Measurements from ENCODE around the gene OTOP2. TPM values are rescaled to one million over a fixed set of nuclear protein-coding genes. Genes with fewer than 3 reads are reported as not detected.

Gene OTOP2
- total and polyA plus RNA-seq, 4 donors: not detected

GRCh38 chr17:74947041-74947754 lies 23.1 kb downstream of the OTOP2 start:
- H3K9ac ChIP-seq (ENCODE audit: insufficient read depth in 1 of 2, low read length in 2 of 2): no peak overlapping the region
- ATAC-seq (ENCODE audit: insufficient read depth, low FRiP score) (no peak), DNase-seq (no peak)
- no peaks in the 10 kb centered on the region for H3K9me3 ChIP-seq (ENCODE audit: control insufficient read depth in 4 of 4, insufficient read depth in 3 of 4, low read length in 3 of 4)
- no peak overlapping the region for H3K27ac ChIP-seq (ENCODE audit: low read depth in 1 of 2, low read length in 1 of 2)
- H3K27me3 ChIP-seq (ENCODE audit: control insufficient read depth in 3 of 3, insufficient read depth in 3 of 3, low read length in 2 of 3): peaks cover 0 to 5% (median 2%) of the 10 kb centered on the region in 3 donors
- H3K4me3 ChIP-seq: no peak overlapping the region
- no peak for TF ChIP-seq CTCF (IDR thresholded peaks at IDR 0.05; ENCODE audit: control extremely low read depth, extremely low read depth)
- H3K4me1 ChIP-seq (ENCODE audit: control insufficient read depth in 5 of 5, insufficient read depth in 5 of 5, low read length in 5 of 5): no peaks in the 10 kb centered on the region
- H3K36me3 ChIP-seq (ENCODE audit: control insufficient read depth in 4 of 4, insufficient read depth in 4 of 4, low read length in 4 of 4): peaks cover 0 to 7% (median 0%) of the 10 kb centered on the region in 4 donors
- WGBS, 2 donors: 89 to 93% methylated on average over 17 of the region's 17 CpGs

- WGBS, 2 donors: 54 to 56% methylated on average over 12 of the region's 12 CpGs
- Histone ChIP-seq H3K27me3 (ENCODE audit: control insufficient read depth in 3 of 3, insufficient read depth in 3 of 3, low read length in 2 of 3) (no peaks in the 10 kb centered on the region), H3K9me3 (ENCODE audit: control insufficient read depth in 4 of 4, insufficient read depth in 3 of 4, low read length in 3 of 4) (no peaks in the 10 kb centered on the region), H3K4me3 (no peak overlapping the region), H3K9ac (ENCODE audit: insufficient read depth in 1 of 2, low read length in 2 of 2) (no peak overlapping the region), H3K27ac (ENCODE audit: low read depth in 1 of 2, low read length in 1 of 2) (no peak overlapping the region), H3K4me1 (ENCODE audit: control insufficient read depth in 5 of 5, insufficient read depth in 5 of 5, low read length in 5 of 5) (no peaks in the 10 kb centered on the region), H3K36me3 (ENCODE audit: control insufficient read depth in 4 of 4, insufficient read depth in 4 of 4, low read length in 4 of 4) (peaks cover 0 to 9% (median 0%) of the 10 kb centered on the region in 4 donors)
- DNase-seq: no peak
- no peak for TF ChIP-seq CTCF (IDR thresholded peaks at IDR 0.05; ENCODE audit: control extremely low read depth, extremely low read depth)
- no peak for ATAC-seq (ENCODE audit: insufficient read depth, low FRiP score)
These were observed 25.5 kb downstream of the OTOP2 start for GRCh38 chr17:74949455-74950115.

GRCh38 chr17:74950207-74950606 lies 26.1 kb downstream of the OTOP2 start:
- Histone ChIP-seq H3K4me1 (ENCODE audit: control insufficient read depth in 5 of 5, insufficient read depth in 5 of 5, low read length in 5 of 5) (no peaks in the 10 kb centered on the region), H3K4me3 (no peak overlapping the region), H3K9ac (ENCODE audit: insufficient read depth in 1 of 2, low read length in 2 of 2) (no peak overlapping the region), H3K27me3 (ENCODE audit: control insufficient read depth in 3 of 3, insufficient read depth in 3 of 3, low read length in 2 of 3) (no peaks in the 10 kb centered on the region), H3K27ac (ENCODE audit: low read depth in 1 of 2, low read length in 1 of 2) (no peak overlapping the region), H3K9me3 (ENCODE audit: control insufficient read depth in 4 of 4, insufficient read depth in 3 of 4, low read length in 3 of 4) (no peaks in the 10 kb centered on the region), H3K36me3 (ENCODE audit: control insufficient read depth in 4 of 4, insufficient read depth in 4 of 4, low read length in 4 of 4) (peaks cover 0 to 11% (median 0%) of the 10 kb centered on the region in 4 donors)
- no peak for ATAC-seq (ENCODE audit: insufficient read depth, low FRiP score)
- 63 to 73% methylated on average over 8 of the region's 8 CpGs for WGBS, 2 donors
- TF ChIP-seq CTCF (IDR thresholded peaks at IDR 0.05; ENCODE audit: control extremely low read depth, extremely low read depth): no peak
- no peak for DNase-seq

All from lung (tissue), 12 donors.